Measurements from ENCODE around the gene SSC5D. TPM values are rescaled to one million over a fixed set of nuclear protein-coding genes. Genes with fewer than 3 reads are reported as not detected.

SSC5D gene
- polyA plus RNA-seq, 1 of the 3 experiments (the other 2 are of a cell fraction): 4.9 TPM

DNA sequence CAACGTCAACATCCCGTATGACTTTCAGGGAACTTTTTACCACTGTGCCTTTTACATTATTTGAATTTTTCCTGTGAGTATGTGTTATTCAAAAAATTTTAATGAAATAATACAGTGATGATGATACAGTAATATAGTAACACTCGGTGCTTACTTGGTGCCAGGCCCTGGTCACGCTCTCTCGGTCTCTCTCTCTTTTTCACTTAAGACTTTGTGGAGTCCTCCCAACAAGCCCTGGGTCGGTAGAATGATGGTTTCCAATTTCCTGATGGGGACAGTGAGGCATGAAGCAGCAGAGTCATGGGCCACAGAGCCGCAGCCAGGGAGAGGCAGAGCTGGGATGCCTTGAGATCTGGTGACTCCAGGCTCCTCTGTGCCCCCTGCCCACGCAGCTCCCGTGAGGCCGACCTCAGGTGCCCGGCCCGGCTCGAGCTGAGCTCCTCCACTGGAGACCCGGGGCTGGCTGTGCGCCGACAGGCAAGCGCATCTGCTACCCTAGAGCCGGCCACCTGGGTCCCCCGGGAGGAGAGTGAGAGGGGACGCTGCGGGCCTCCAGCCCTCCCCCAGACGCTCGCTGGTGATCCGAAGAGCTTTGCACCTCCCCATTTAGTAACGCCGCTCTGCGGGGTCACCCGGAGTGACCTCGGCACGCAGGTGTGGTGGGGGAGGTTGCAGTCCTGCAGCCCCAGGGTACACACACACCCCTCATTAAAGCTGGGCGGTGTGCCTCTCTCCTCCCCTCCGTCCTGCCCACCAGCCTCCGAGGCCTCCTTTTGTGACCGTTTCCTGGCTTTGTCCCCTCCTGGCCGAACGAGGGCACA is 61.5 kb downstream of the SSC5D start (continued):
- no peak for TF ChIP-seq FOXJ3 (CRISPR knock-in tag; IDR thresholded peaks at IDR 0.05)
- no peak for TF ChIP-seq YY1 (IDR thresholded peaks at IDR 0.05; ENCODE audit: low read depth)
- TF ChIP-seq SMC3 (IDR thresholded peaks at IDR 0.05; ENCODE audit: low read depth, low read length): no peak
- no peak for TF ChIP-seq EZH2phosphoT487 (IDR thresholded peaks at IDR 0.05; ENCODE audit: borderline replicate concordance, low read depth)
- TF ChIP-seq, protein P1, sequence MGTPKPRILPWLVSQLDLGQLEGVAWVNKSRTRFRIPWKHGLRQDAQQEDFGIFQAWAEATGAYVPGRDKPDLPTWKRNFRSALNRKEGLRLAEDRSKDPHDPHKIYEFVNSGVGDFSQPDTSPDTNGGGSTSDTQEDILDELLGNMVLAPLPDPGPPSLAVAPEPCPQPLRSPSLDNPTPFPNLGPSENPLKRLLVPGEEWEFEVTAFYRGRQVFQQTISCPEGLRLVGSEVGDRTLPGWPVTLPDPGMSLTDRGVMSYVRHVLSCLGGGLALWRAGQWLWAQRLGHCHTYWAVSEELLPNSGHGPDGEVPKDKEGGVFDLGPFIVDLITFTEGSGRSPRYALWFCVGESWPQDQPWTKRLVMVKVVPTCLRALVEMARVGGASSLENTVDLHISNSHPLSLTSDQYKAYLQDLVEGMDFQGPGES (IDR thresholded peaks at IDR 0.05; ENCODE audit: low read depth, low read length): no peak
- TF ChIP-seq NFIC (IDR thresholded peaks at IDR 0.05; ENCODE audit: borderline replicate concordance): no peak
- peak; percentile 46 for TF ChIP-seq PBX3 (IDR thresholded peaks at IDR 0.05)
- no peak for TF ChIP-seq USF1 (IDR thresholded peaks at IDR 0.05; ENCODE audit: borderline replicate concordance, low read depth)

DNA sequence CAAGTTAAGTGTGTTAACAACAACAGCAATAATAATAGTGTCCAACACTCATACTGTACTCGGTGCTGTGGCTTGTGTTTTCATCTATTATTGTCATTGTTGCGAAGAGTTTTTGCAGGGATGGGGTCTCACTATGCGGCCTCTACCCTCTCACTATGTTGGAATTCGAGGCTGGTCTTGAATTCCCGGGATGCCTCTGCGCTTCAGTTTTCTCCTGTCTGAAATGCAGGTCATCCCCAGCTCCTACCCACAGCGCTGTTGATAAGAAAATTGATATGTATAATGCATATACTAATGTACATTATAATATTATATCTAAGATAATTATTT is 62.0 kb downstream of the SSC5D start:
- no peaks in the 10 kb centered on the region for H3K27me3 ChIP-seq (ENCODE audit: insufficient read depth)
- peak overlapping the region in 1 of 2 experiments; percentile 93; a peak in 2 of 4 replicates for H3K27ac ChIP-seq (ENCODE audit: low read depth in 2 of 2, low read length in 1 of 2)
- DNase-seq: no peak
- no peaks in the 10 kb centered on the region for H4K20me1 ChIP-seq (ENCODE audit: insufficient read depth)
- 62% methylated on average over 7 of the region's 7 CpGs for WGBS (ENCODE audit: low lambda C conversion rate)
- no peak overlapping the region for H3K4me3 ChIP-seq (ENCODE audit: low read depth in 2 of 2, low read length in 1 of 2)
- H3K4me2 ChIP-seq: no peak overlapping the region
- TF ChIP-seq USF2 (IDR thresholded peaks at IDR 0.05; ENCODE audit: borderline replicate concordance, low read depth, low read length) (no peak), SMC3 (IDR thresholded peaks at IDR 0.05; ENCODE audit: low read depth, low read length) (no peak), TAF1 (IDR thresholded peaks at IDR 0.05; ENCODE audit: borderline replicate concordance, low read depth, low read length) (no peak), ELF1 (IDR thresholded peaks at IDR 0.05) (no peak)
- peaks cover 2 to 28% of the 10 kb centered on the region in 2 experiments; a peak in 3 of 4 replicates for H3K4me1 ChIP-seq (ENCODE audit: control insufficient read depth in 1 of 2, insufficient read depth in 2 of 2, low read depth in 1 of 2, low read length in 1 of 2)
- peaks cover 15% of the 10 kb centered on the region for H3F3A ChIP-seq (replicated peaks; ENCODE audit: insufficient read depth)
- H3K36me3 ChIP-seq (replicated peaks in 1 of 2; ENCODE audit: control insufficient read depth in 1 of 2, insufficient read depth in 2 of 2, low read length in 1 of 2): no peaks in the 10 kb centered on the region
- H3K9me3 ChIP-seq: no peaks in the 10 kb centered on the region
- CTCF ChIA-PET: interaction anchor here (0.7 to 1.4 kb wide), 2 partner anchors 9 to 34 kb away, joined by 3 read pairs; no protein-coding TSS in a partner anchor
- no peaks in the 10 kb centered on the region for H3K79me2 ChIP-seq (ENCODE audit: insufficient read depth)
- peak overlapping the region; percentile 63; the same call in 1 of the 2 replicates for H3K9ac ChIP-seq
- no peaks in the 10 kb centered on the region for H3K9me2 ChIP-seq
- POLR2A ChIA-PET: no interaction called here
- peak overlapping the region; percentile 62; the same call in 1 of the 2 replicates for H2AFZ ChIP-seq (ENCODE audit: low read depth)
